ENCODE measurements around the gene RTP3.

DNA sequence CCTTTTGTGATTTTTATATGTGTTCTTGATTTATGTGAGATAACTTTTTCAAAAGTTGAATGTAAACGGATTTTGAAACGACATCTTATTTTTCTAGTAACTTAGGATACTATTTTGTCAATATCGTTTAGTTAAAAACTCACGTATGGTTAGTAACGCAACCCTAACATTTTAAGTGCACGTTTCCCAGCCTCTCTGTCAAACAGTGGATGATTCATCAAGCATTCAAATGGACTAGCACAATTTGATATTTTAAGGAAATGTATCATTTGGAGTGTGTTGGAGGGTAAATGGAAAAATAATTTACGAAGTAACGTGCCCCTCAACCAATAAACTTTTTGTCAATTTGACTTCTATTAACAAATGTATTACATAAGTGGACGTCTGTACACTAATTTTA, 23.3 kb downstream of the RTP3 start:
- TF ChIP-seq, protein P1, sequence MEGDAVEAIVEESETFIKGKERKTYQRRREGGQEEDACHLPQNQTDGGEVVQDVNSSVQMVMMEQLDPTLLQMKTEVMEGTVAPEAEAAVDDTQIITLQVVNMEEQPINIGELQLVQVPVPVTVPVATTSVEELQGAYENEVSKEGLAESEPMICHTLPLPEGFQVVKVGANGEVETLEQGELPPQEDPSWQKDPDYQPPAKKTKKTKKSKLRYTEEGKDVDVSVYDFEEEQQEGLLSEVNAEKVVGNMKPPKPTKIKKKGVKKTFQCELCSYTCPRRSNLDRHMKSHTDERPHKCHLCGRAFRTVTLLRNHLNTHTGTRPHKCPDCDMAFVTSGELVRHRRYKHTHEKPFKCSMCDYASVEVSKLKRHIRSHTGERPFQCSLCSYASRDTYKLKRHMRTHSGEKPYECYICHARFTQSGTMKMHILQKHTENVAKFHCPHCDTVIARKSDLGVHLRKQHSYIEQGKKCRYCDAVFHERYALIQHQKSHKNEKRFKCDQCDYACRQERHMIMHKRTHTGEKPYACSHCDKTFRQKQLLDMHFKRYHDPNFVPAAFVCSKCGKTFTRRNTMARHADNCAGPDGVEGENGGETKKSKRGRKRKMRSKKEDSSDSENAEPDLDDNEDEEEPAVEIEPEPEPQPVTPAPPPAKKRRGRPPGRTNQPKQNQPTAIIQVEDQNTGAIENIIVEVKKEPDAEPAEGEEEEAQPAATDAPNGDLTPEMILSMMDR (IDR thresholded peaks at IDR 0.05; ENCODE audit: insufficient read depth, low read length, poor library complexity, severe bottlenecking), result no peak
- TF ChIP-seq EZH2phosphoT487 (conservative IDR thresholded peaks at IDR 0.05; ENCODE audit: low read length), result no peak

Measured in SU-DHL-6 (cell line).